A673 (cell line): ENCODE data around the gene LMO1. TPM values are rescaled to one million over a fixed set of nuclear protein-coding genes. Genes with fewer than 3 reads are reported as not detected.

ENCODE experiments used
- BruUV-seq: library from RNA; stranded (reverse); fragments of 400-500 nt; replicated peaks from 2 replicates; lab custom pipeline; 2021; lab: Mats Ljungman, UMichigan
- CTCF ChIA-PET: fragments of 300-600 bp; sonication (Branson Sonifier 250); formaldehyde crosslinking; loops from one replicate; lab custom pipeline; 2022; ENCODE audit warnings: antibody characterized with exemption; lab: Charles Lee
- POLR2A ChIA-PET: fragments of 300-600 bp; sonication (Branson Sonifier 250); formaldehyde crosslinking; loops from one replicate; lab custom pipeline; 2022; ENCODE audit warnings: antibody characterized with exemption; ENCODE audit not compliant: low non-redundant PET; lab: Charles Lee
- DNase-seq: peaks from one replicate; pipeline ENCODE4 v3.0.0-alpha.2; 2015; ENCODE audit warnings: low spot score
- H3K27ac ChIP-seq: fragments of 200-600 bp; sonication (generic); 2 replicates; pipeline ENCODE4 v1.5.1; 2016; ENCODE audit warnings: mixed run types, low read depth, mild to moderate bottlenecking, mixed read lengths, antibody characterized with exemption, low read length; ENCODE audit not compliant: poor library complexity, severe bottlenecking
- H3K27me3 ChIP-seq: fragments of 200-600 bp; sonication (generic); replicated peaks from 2 replicates; pipeline ENCODE4 v1.6.1; 2017; ENCODE audit warnings: mixed run types, low read depth, mild to moderate bottlenecking, mixed read lengths, antibody characterized with exemption, low read length; ENCODE audit not compliant: insufficient read depth, poor library complexity
- H3K36me3 ChIP-seq: fragments of 200-600 bp; sonication (generic); 2 replicates; pipeline ENCODE4 v1.6.1; 2016; ENCODE audit warnings: mixed run types, mild to moderate bottlenecking, mixed read lengths, antibody characterized with exemption, low read length; ENCODE audit not compliant: insufficient read depth, poor library complexity, severe bottlenecking
- H3K4me1 ChIP-seq: fragments of 200-600 bp; sonication (generic); 2 replicates; pipeline ENCODE4 v1.6.1; 2017; ENCODE audit warnings: mixed run types, mild to moderate bottlenecking, mixed read lengths, antibody characterized with exemption, low read length; ENCODE audit not compliant: insufficient read depth, poor library complexity, severe bottlenecking
- H3K4me3 ChIP-seq: fragments of 200-600 bp; sonication (generic); 2 replicates; pipeline ENCODE4 v1.5.1; 2016; ENCODE audit warnings: low read depth, mixed run types, mild to moderate bottlenecking, mixed read lengths, low read length; ENCODE audit not compliant: poor library complexity, severe bottlenecking
- H3K9me3 ChIP-seq: fragments of 200-600 bp; sonication (generic); 2 replicates; pipeline ENCODE4 v1.6.1; 2016; ENCODE audit warnings: mixed run types, low read depth, mild to moderate bottlenecking, mixed read lengths, antibody characterized with exemption, low read length; ENCODE audit not compliant: poor library complexity, severe bottlenecking
- EZH2 ChIP-seq: fragments of 200-600 bp; sonication (generic); IDR thresholded peaks from 2 replicates; pipeline ENCODE4 v1.6.1; 2017; ENCODE audit warnings: borderline replicate concordance, low read depth, mild to moderate bottlenecking, mixed read lengths, antibody characterized with exemption, low read length; ENCODE audit not compliant: poor library complexity, severe bottlenecking
- intact Hi-C: fragments of 100-400 bp; cut with micrococcal nuclease; formaldehyde crosslinking; loops from one replicate; pipeline ENCODE4 v1.10.0; 2022; ENCODE audit not compliant: unreplicated experiment
- total RNA-seq: library from RNA; stranded (reverse); gene quantifications from 2 replicates; pipeline ENCODE4 v1.2.3, GENCODE V29; 2021
- TF ChIP-seq, protein P1 (sequence below): fragments of 300-800, 200-600 bp; sonication (generic); conservative IDR thresholded peaks from 2 replicates; pipeline ENCODE4 v1.5.1; 2017; ENCODE audit warnings: low read depth, mild to moderate bottlenecking, antibody characterized with exemption, low read length, moderate library complexity, mixed read lengths

LMO1 gene
- total RNA-seq, 1 experiment from 2014 or later: not detected

GRCh38 chr11:8204025-8204424 lies 59.7 kb downstream of the LMO1 start:
- no peak overlapping the region for H3K27ac ChIP-seq
- no TSS peak for BruUV-seq
- ChIA-PET POLR2A (no interaction called here), CTCF (no interaction called here)
- no peak for DNase-seq
- TF ChIP-seq, protein P1, sequence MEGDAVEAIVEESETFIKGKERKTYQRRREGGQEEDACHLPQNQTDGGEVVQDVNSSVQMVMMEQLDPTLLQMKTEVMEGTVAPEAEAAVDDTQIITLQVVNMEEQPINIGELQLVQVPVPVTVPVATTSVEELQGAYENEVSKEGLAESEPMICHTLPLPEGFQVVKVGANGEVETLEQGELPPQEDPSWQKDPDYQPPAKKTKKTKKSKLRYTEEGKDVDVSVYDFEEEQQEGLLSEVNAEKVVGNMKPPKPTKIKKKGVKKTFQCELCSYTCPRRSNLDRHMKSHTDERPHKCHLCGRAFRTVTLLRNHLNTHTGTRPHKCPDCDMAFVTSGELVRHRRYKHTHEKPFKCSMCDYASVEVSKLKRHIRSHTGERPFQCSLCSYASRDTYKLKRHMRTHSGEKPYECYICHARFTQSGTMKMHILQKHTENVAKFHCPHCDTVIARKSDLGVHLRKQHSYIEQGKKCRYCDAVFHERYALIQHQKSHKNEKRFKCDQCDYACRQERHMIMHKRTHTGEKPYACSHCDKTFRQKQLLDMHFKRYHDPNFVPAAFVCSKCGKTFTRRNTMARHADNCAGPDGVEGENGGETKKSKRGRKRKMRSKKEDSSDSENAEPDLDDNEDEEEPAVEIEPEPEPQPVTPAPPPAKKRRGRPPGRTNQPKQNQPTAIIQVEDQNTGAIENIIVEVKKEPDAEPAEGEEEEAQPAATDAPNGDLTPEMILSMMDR: no peak
- TF ChIP-seq EZH2: no peak
- H3K4me3 ChIP-seq: no peak overlapping the region
- H3K36me3 ChIP-seq: no peaks in the 10 kb centered on the region
- intact Hi-C loops: no loop called here
- no peaks in the 10 kb centered on the region for H3K4me1 ChIP-seq
- peaks cover 4% of the 10 kb centered on the region for H3K27me3 ChIP-seq
- no peaks in the 10 kb centered on the region for H3K9me3 ChIP-seq

- no peak for DNase-seq
- H3K27me3 ChIP-seq: peaks cover 4% of the 10 kb centered on the region
- H3K36me3 ChIP-seq: no peaks in the 10 kb centered on the region
- H3K27ac ChIP-seq: no peak overlapping the region
- no peaks in the 10 kb centered on the region for H3K9me3 ChIP-seq
- POLR2A ChIA-PET: no interaction called here
- BruUV-seq: no TSS peak
- CTCF ChIA-PET: no interaction called here
- intact Hi-C loops: no loop called here
- H3K4me1 ChIP-seq: no peaks in the 10 kb centered on the region
- no peak overlapping the region for H3K4me3 ChIP-seq
- TF ChIP-seq, protein P1: no peak
- TF ChIP-seq EZH2: no peak
Measured at GRCh38 chr11:8203414-8203715, 60.3 kb downstream of the LMO1 start.

- no TSS peak for BruUV-seq
- CTCF ChIA-PET: no interaction called here
- Histone ChIP-seq H3K27ac (no peak overlapping the region), H3K27me3 (peaks cover 7% of the 10 kb centered on the region), H3K9me3 (no peaks in the 10 kb centered on the region), H3K4me3 (no peak overlapping the region), H3K36me3 (no peaks in the 10 kb centered on the region), H3K4me1 (no peaks in the 10 kb centered on the region)
- POLR2A ChIA-PET: no interaction called here
- intact Hi-C loops: no loop called here
- DNase-seq: no peak
- TF ChIP-seq, protein P1: no peak
- no peak for TF ChIP-seq EZH2
Measured at GRCh38 chr11:8202516-8203413, 60.9 kb downstream of the LMO1 start.
